ENCODE data around the gene F8. TPM values are rescaled to one million over a fixed set of nuclear protein-coding genes. Genes with fewer than 3 reads are reported as not detected.

F8 gene
- 3.9 and 4.6 TPM in 2 replicates for total RNA-seq

GRCh38 chrX:155022585-155022984 is at the start of gene F8:
F8 (minus strand) TSS chrX:155022723; CDS start chrX:155022552, 171 bp downstream.
- intact Hi-C loops (cut with micrococcal nuclease), result no loop called here

GRCh38 chrX:155071694-155072280 is 49.3 kb upstream of the F8 start:
- intact Hi-C loops (cut with micrococcal nuclease), result loop anchor here (1.0 to 5.0 kb wide), 11 partner anchors 14 to 809 kb away; partner anchors contain the start of genes DKC1, MPP1, RAB39B and VAMP7

- intact Hi-C loops (cut with micrococcal nuclease), result loop anchor here (1.0 to 5.0 kb wide), 11 partner anchors 14 to 810 kb away; partner anchors contain the start of genes DKC1, MPP1, RAB39B and VAMP7
Observed at GRCh38 chrX:155070975-155071693, 48.6 kb upstream of the F8 start, which contains the start of the genes BRCC3, CMC4 and MTCP1. BRCC3 (plus strand) TSS chrX:155071508; CDS start chrX:155071528, 20 bp downstream. CMC4 (minus strand) TSS chrX:155071136; CDS start chrX:155064023, 7,113 bp downstream. MTCP1 (minus strand) TSS chrX:155071136; CDS start chrX:155066010, 5,126 bp downstream.

GRCh38 chrX:155070663-155070974 is 48.1 kb upstream of the F8 start:
- intact Hi-C loops (cut with micrococcal nuclease), result loop anchor here (2.0 to 5.0 kb wide), 5 partner anchors 192 to 810 kb away; partner anchors contain the start of genes DKC1, RAB39B and VAMP7

GRCh38 chrX:155070038-155070437 is 47.5 kb upstream of the F8 start:
- intact Hi-C loops (cut with micrococcal nuclease), result loop anchor here (2.0 to 5.0 kb wide), 5 partner anchors 192 to 811 kb away; partner anchors contain the start of genes DKC1, RAB39B and VAMP7

GRCh38 chrX:155069414-155069813 is 46.9 kb upstream of the F8 start:
- intact Hi-C loops (cut with micrococcal nuclease), result no loop called here

GRCh38 chrX:155068165-155068564 is 45.6 kb upstream of the F8 start:
- intact Hi-C loops (cut with micrococcal nuclease), result no loop called here

GRCh38 chrX:155065035-155065734 is 42.7 kb upstream of the F8 start:
- intact Hi-C loops (cut with micrococcal nuclease), result no loop called here

- intact Hi-C loops (cut with micrococcal nuclease), result no loop called here
Observed at GRCh38 chrX:155061760-155062159, 39.2 kb upstream of the F8 start.

- intact Hi-C loops (cut with micrococcal nuclease), result loop anchor here (1.0 kb wide), 4 partner anchors 14 to 139 kb away; partner anchors contain the start of genes BRCC3, CMC4 and MTCP1
Observed at GRCh38 chrX:155056877-155057792, 34.6 kb upstream of the F8 start.

- intact Hi-C loops (cut with micrococcal nuclease), result loop anchor here (1.0 kb wide), 1 partner anchor 138 kb away; no protein-coding TSS in a partner anchor
Observed at GRCh38 chrX:155056471-155056870, 33.9 kb upstream of the F8 start.

GRCh38 chrX:155055494-155055893 is 33.0 kb upstream of the F8 start:
- intact Hi-C loops (cut with micrococcal nuclease), result no loop called here

GRCh38 chrX:155054255-155054654 is 31.7 kb upstream of the F8 start:
- intact Hi-C loops (cut with micrococcal nuclease), result no loop called here

GRCh38 chrX:155053656-155054055 is 31.1 kb upstream of the F8 start:
- intact Hi-C loops (cut with micrococcal nuclease), result no loop called here

- intact Hi-C loops (cut with micrococcal nuclease), result no loop called here
Observed at GRCh38 chrX:155052738-155053498, 30.4 kb upstream of the F8 start.

GRCh38 chrX:155048977-155049619 is 26.6 kb upstream of the F8 start:
- intact Hi-C loops (cut with micrococcal nuclease), result loop anchor here (2.0 kb wide), 1 partner anchor 68 kb away; no protein-coding TSS in a partner anchor

GRCh38 chrX:155046811-155047528 is 24.4 kb upstream of the F8 start:
- intact Hi-C loops (cut with micrococcal nuclease), result no loop called here

GRCh38 chrX:155046129-155046810 is 23.7 kb upstream of the F8 start:
- intact Hi-C loops (cut with micrococcal nuclease), result no loop called here

All from T-helper 1 cell treated with Interleukin-12 subunit alpha and Interleukin-12 subunit beta and Interleukin-4 antibody, amounts not matched to agents 30 ng/mL and 1 ng/mL, for 36 hours (primary cell).